Loucy (cell line): Measurements from ENCODE around the gene PRM1.

Source experiments
- H2AFZ ChIP-seq: fragments of 200-600 bp; sonication (generic); 2 replicates; pipeline ENCODE4 v1.6.0; 2016; ENCODE audit warnings: antibody characterized with exemption, mild to moderate bottlenecking, low read length, moderate library complexity
- H3F3A ChIP-seq: fragments of 200-600 bp; 2 replicates; pipeline ENCODE4 v1.6.0; 2016; ENCODE audit warnings: antibody characterized with exemption, low read depth, mild to moderate bottlenecking
- H3K27me3 ChIP-seq: fragments of 200-600 bp; sonication (generic); 2 replicates; pipeline ENCODE4 v1.6.1; 2014; ENCODE audit warnings: low read length, mild to moderate bottlenecking; ENCODE audit not compliant: insufficient read depth, poor library complexity, severe bottlenecking
- H3K36me3 ChIP-seq: fragments of 200-600 bp; sonication (generic); 2 replicates; pipeline ENCODE4 v1.6.1; 2016; ENCODE audit warnings: low read length; ENCODE audit not compliant: insufficient read depth
- H3K4me1 ChIP-seq: fragments of 200-600 bp; sonication (generic); 2 replicates; pipeline ENCODE4 v1.5.1; 2014; ENCODE audit warnings: low read length, mild to moderate bottlenecking; ENCODE audit not compliant: insufficient read depth, poor library complexity, severe bottlenecking
- H3K4me2 ChIP-seq: fragments of 200-600 bp; sonication (generic); 2 replicates; pipeline ENCODE4 v1.6.0; 2014; ENCODE audit warnings: antibody characterized with exemption, low read length, low read depth, mild to moderate bottlenecking; ENCODE audit not compliant: poor library complexity, severe bottlenecking
- H3K4me3 ChIP-seq: fragments of 200-600 bp; sonication (generic); 2 replicates; pipeline ENCODE4 v1.5.1; 2014; ENCODE audit warnings: low read length, mild to moderate bottlenecking, mixed read lengths; ENCODE audit not compliant: poor library complexity, severe bottlenecking
- H3K79me2 ChIP-seq: fragments of 200-600 bp; sonication (generic); 2 replicates; pipeline ENCODE4 v1.6.1; 2014; ENCODE audit warnings: low read length; ENCODE audit not compliant: insufficient read depth
- H3K9ac ChIP-seq: fragments of 200-600 bp; sonication (generic); 2 replicates; pipeline ENCODE4 v1.6.0; 2014; ENCODE audit warnings: mild to moderate bottlenecking, low read depth, low read length, moderate library complexity; ENCODE audit not compliant: poor library complexity, severe bottlenecking
- H3K9me2 ChIP-seq: fragments of 200-600 bp; sonication (generic); replicated peaks from 2 replicates; pipeline ENCODE4 v1.6.1; 2016; ENCODE audit warnings: low read depth, low read length, mixed read lengths
- H3K9me3 ChIP-seq: fragments of 200-600 bp; sonication (generic); 2 replicates; pipeline ENCODE4 v1.6.1; 2014; ENCODE audit warnings: mild to moderate bottlenecking, antibody characterized with exemption, low read length, low read depth; ENCODE audit not compliant: insufficient read depth
- H4K20me1 ChIP-seq: fragments of 200-600 bp; sonication (generic); 2 replicates; pipeline ENCODE4 v1.6.0; 2014; ENCODE audit warnings: antibody characterized with exemption, low read length, mild to moderate bottlenecking; ENCODE audit not compliant: insufficient read depth, poor library complexity, severe bottlenecking
- EZH2phosphoT487 ChIP-seq: fragments of 200-600 bp; IDR thresholded peaks from 2 replicates; pipeline ENCODE4 v1.6.1; 2018; ENCODE audit warnings: antibody characterized with exemption, mild to moderate bottlenecking, moderate library complexity, borderline replicate concordance
- TF ChIP-seq, protein P1 (sequence below): fragments of 200-600 bp; sonication (generic); conservative IDR thresholded peaks from 2 replicates; pipeline ENCODE4 v1.5.1; 2014; ENCODE audit warnings: mild to moderate bottlenecking, antibody characterized with exemption, low read length

PRM1 gene

DNA sequence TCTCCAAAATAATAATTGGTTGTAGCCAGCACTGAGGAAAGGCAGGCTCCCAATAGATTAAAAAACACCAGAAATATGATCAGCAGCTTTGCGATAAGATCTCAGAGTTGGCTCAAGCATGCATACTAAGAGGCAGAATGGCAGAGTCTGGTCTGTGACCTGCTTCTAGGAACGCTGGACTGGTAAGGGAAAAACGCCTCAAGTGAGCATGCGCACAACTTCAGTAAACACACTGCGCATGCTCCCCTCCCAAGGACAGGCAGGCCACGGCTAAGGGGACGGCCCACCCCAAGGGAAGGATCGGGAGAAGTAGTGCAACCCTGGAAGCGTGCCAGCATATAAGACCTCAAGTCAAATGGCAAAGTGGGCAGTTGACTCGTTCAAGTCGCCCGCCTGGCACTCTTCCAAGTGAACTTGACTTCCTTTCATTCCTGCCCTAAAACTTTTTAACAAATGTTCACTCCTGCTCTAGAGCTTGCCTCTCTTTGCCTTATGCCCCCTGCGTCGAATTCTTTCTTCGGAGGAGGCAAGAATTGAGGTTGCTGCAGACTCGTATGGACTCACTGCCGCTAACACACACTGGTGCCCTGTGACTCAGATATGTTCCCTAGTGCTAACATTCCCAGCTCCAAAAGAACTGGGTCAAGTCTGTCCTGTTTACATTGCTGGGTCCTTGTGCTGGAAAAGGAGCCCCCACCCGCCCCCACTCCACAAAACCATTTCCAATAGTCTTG lies 22.4 kb upstream of the PRM1 start:
- Histone ChIP-seq H3K4me1 (peaks cover 7% of the 10 kb centered on the region), H2AFZ (no peak overlapping the region), H3K9me3 (no peaks in the 10 kb centered on the region), H3F3A (no peaks in the 10 kb centered on the region), H3K27me3 (no peaks in the 10 kb centered on the region), H3K79me2 (no peaks in the 10 kb centered on the region), H3K36me3 (no peaks in the 10 kb centered on the region), H3K4me2 (no peak overlapping the region), H3K4me3 (no peak overlapping the region), H3K9ac (no peak overlapping the region), H4K20me1 (no peaks in the 10 kb centered on the region), H3K9me2 (no peaks in the 10 kb centered on the region)
- TF ChIP-seq EZH2phosphoT487 = no peak
- TF ChIP-seq, protein P1, sequence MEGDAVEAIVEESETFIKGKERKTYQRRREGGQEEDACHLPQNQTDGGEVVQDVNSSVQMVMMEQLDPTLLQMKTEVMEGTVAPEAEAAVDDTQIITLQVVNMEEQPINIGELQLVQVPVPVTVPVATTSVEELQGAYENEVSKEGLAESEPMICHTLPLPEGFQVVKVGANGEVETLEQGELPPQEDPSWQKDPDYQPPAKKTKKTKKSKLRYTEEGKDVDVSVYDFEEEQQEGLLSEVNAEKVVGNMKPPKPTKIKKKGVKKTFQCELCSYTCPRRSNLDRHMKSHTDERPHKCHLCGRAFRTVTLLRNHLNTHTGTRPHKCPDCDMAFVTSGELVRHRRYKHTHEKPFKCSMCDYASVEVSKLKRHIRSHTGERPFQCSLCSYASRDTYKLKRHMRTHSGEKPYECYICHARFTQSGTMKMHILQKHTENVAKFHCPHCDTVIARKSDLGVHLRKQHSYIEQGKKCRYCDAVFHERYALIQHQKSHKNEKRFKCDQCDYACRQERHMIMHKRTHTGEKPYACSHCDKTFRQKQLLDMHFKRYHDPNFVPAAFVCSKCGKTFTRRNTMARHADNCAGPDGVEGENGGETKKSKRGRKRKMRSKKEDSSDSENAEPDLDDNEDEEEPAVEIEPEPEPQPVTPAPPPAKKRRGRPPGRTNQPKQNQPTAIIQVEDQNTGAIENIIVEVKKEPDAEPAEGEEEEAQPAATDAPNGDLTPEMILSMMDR = no peak

DNA sequence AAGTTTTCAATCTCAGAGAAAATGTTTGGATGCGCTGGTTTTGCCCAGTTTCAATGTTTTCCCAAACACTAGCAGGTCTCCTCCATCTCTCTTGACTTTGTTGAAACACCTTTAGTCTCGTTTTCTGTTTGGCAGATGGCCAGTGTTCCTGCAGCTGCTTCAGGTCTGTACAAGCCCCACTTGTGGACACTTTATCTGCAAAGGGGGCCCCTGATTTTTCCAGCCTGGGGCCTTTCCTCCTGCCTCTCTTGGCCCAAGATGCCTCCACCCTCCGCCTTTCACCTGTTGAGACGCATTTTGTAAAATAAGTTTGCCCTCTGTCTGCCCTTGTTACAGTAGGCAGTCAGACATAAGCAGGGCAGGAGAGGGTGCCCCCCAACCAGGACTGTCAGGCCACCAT lies 21.8 kb upstream of the PRM1 start:
- H3K4me2 ChIP-seq = no peak overlapping the region
- H3K79me2 ChIP-seq = no peaks in the 10 kb centered on the region
- H3K36me3 ChIP-seq = no peaks in the 10 kb centered on the region
- no peak overlapping the region for H3K9ac ChIP-seq
- no peaks in the 10 kb centered on the region for H3K9me2 ChIP-seq
- no peak overlapping the region for H3K4me3 ChIP-seq
- no peak overlapping the region for H2AFZ ChIP-seq
- peaks cover 10% of the 10 kb centered on the region for H3K4me1 ChIP-seq
- H3K27me3 ChIP-seq = no peaks in the 10 kb centered on the region
- TF ChIP-seq, protein P1 = no peak
- no peak for TF ChIP-seq EZH2phosphoT487
- no peaks in the 10 kb centered on the region for H4K20me1 ChIP-seq
- no peaks in the 10 kb centered on the region for H3K9me3 ChIP-seq
- no peaks in the 10 kb centered on the region for H3F3A ChIP-seq

DNA sequence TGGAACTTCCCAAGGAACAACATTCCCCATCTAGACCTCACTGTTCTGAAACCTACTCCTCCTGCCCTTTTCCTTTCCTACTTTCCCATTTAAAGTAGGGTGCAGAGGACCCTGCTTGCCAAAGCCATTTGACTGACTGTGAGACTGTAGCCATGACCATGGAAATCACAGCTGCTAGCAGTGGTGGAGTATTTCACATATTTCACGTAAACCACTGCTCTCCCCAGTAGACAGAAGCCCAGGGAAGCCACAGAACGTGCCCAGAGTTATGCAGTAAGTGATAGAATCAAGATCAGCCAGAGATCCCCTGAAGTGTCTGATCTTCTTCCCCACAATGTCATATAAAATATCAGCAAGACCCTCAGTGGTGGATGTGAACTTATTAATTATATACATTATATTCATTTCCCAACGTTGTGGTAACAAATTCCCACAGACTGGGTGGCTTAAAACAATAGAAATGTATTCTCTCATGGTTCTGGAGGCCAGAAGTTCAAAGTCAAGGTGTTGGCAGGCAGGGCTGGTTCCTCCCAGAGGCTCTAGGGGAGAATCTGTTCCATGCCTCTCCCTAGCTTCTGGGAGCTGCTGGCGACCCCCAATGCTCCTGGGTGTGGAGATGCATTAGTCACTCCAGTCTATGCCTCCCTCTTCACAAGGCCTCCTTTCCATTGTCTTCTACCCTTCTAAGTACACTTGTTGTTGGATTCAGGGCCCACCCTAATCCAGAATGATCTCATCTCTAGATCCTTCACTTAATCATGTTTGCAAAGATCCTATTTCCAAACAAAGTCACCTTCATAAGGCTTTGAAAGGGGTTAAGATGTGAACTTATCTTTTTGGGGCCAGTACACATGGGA lies 20.7 kb upstream of the PRM1 start:
- Histone ChIP-seq H3K9me2 (no peaks in the 10 kb centered on the region), H3K4me3 (no peak overlapping the region), H3K36me3 (no peaks in the 10 kb centered on the region), H3F3A (no peaks in the 10 kb centered on the region), H3K79me2 (no peaks in the 10 kb centered on the region), H3K27me3 (no peaks in the 10 kb centered on the region), H3K9me3 (no peaks in the 10 kb centered on the region), H3K4me1 (peaks cover 18% of the 10 kb centered on the region), H2AFZ (no peak overlapping the region), H3K9ac (no peak overlapping the region), H3K4me2 (no peak overlapping the region), H4K20me1 (no peaks in the 10 kb centered on the region)
- no peak for TF ChIP-seq EZH2phosphoT487
- TF ChIP-seq, protein P1 = no peak
